Measurements from ENCODE around the gene RGS9. TPM values are rescaled to one million over a fixed set of nuclear protein-coding genes. Genes with fewer than 3 reads are reported as not detected.

Gene RGS9
- total RNA-seq, 1 experiment from 2014 or later = 8.6 TPM

GRCh38 chr17:65193305-65193704 lies 56.1 kb downstream of the RGS9 start:
- H3K4me3 ChIP-seq (replicated peaks in 1 of 2; ENCODE audit: low read depth in 1 of 2, low read length in 2 of 2) = no peak overlapping the region
- no peak overlapping the region for H3K27ac ChIP-seq (ENCODE audit: low read depth, low read length)
- no peaks in the 10 kb centered on the region for H4K20me1 ChIP-seq (ENCODE audit: insufficient read depth)
- H3K36me3 ChIP-seq (ENCODE audit: control insufficient read depth in 1 of 2, insufficient read depth in 2 of 2, low read length in 2 of 2) = no peaks in the 10 kb centered on the region
- no peaks in the 10 kb centered on the region for H3K9me2 ChIP-seq (ENCODE audit: insufficient read depth)
- peaks cover 0 to 20% of the 10 kb centered on the region in 2 experiments; a peak in 2 of 4 replicates for H3K4me1 ChIP-seq (ENCODE audit: control insufficient read depth in 1 of 2, insufficient read depth in 2 of 2, low read length in 2 of 2)
- no TSS peak for BruUV-seq (replicated peaks)
- intact Hi-C loops (cut with micrococcal nuclease) = no loop called here
- no peak for ATAC-seq
- CTCF ChIA-PET = no interaction called here
- TF ChIP-seq ELF1 (IDR thresholded peaks at IDR 0.05; ENCODE audit: borderline replicate concordance, low read depth) = no peak
- TF ChIP-seq ATF3 (IDR thresholded peaks at IDR 0.05) = no peak
- no peak for TF ChIP-seq SIN3A (IDR thresholded peaks at IDR 0.05; ENCODE audit: low read depth)
- TF ChIP-seq CEBPB (IDR thresholded peaks at IDR 0.05; ENCODE audit: low read depth) = no peak
- TF ChIP-seq SP1 (IDR thresholded peaks at IDR 0.05; ENCODE audit: low read depth) = no peak
- TF ChIP-seq MAX (IDR thresholded peaks at IDR 0.05) = no peak
- TF ChIP-seq REST (IDR thresholded peaks at IDR 0.05; ENCODE audit: low read depth) = no peak
- TF ChIP-seq SRF (IDR thresholded peaks at IDR 0.05; ENCODE audit: low read depth) = no peak
- TF ChIP-seq FOSL1 (IDR thresholded peaks at IDR 0.05; ENCODE audit: low read depth) = no peak
- TF ChIP-seq EZH2 (IDR thresholded peaks at IDR 0.05) = no peak
- no peak for TF ChIP-seq JUND (IDR thresholded peaks at IDR 0.05)
- no peak for TF ChIP-seq POLR2AphosphoS5 (IDR thresholded peaks at IDR 0.05; ENCODE audit: low read depth, low read length)
- no peak for TF ChIP-seq EZH2phosphoT487 (IDR thresholded peaks at IDR 0.05; ENCODE audit: borderline replicate concordance)
- no peak for TF ChIP-seq CTCF (IDR thresholded peaks at IDR 0.05 in 2 of 3, conservative IDR thresholded peaks at IDR 0.05 in 1 of 3; ENCODE audit: borderline replicate concordance in 1 of 3, insufficient read depth in 1 of 3, low read depth in 2 of 3, low read length in 2 of 3)
- no peak for TF ChIP-seq POLR2A (IDR thresholded peaks at IDR 0.05; ENCODE audit: borderline replicate concordance, extremely low read depth, insufficient read depth, insufficient read length)
- TF ChIP-seq ZBTB33 (IDR thresholded peaks at IDR 0.05; ENCODE audit: extremely low read depth, insufficient replicate concordance, low read length) = no peak
- no peak for TF ChIP-seq YY1 (IDR thresholded peaks at IDR 0.05; ENCODE audit: extremely low read depth, insufficient replicate concordance, low read depth, low read length)
- TF ChIP-seq TCF7L2 (IDR thresholded peaks at IDR 0.05; ENCODE audit: borderline replicate concordance, extremely low read depth, insufficient read depth, insufficient read length) = no peak
- no peaks in the 10 kb centered on the region for H3K9me3 ChIP-seq (ENCODE audit: control insufficient read depth in 1 of 2, insufficient read depth in 1 of 2, low read depth in 1 of 2, low read length in 2 of 2)
- H3K9ac ChIP-seq (ENCODE audit: low read length) = no peak overlapping the region
- POLR2A ChIA-PET = no interaction called here
- no peak overlapping the region for H2AFZ ChIP-seq (ENCODE audit: low read depth, low read length, poor library complexity, severe bottlenecking)
- H3K79me2 ChIP-seq (ENCODE audit: insufficient read depth, low read length) = no peaks in the 10 kb centered on the region
- no peaks in the 10 kb centered on the region for H3K27me3 ChIP-seq (ENCODE audit: insufficient read depth, low read length)
- no peak for DNase-seq (ENCODE audit: low read depth, low spot score)
- RAD21 ChIA-PET (ENCODE audit: low non-redundant PET in 1 of 2, low total read pairs in 2 of 2, uncharacterized antibody in 2 of 2, unreplicated experiment in 2 of 2) = no interaction called here
- H3K4me2 ChIP-seq (ENCODE audit: low read length) = no peak overlapping the region
